ENCODE data around the gene ASS1. TPM values are rescaled to one million over a fixed set of nuclear protein-coding genes. Genes with fewer than 3 reads are reported as not detected.

The ASS1 gene
- total and polyA plus RNA-seq, 9 donors, result 63.4 to 238 (median 87.0) TPM

- no peak for DNase-seq
- H3K4me3 ChIP-seq, result no peak overlapping the region
- no peaks in the 10 kb centered on the region for H3K4me1 ChIP-seq (ENCODE audit: insufficient read depth)
- no peaks in the 10 kb centered on the region for H3K36me3 ChIP-seq
- intact Hi-C loops (cut with DNase I), result loop anchor here in 1 of 4 donors (5.0 kb wide), 1 partner anchor 204 kb away; no protein-coding TSS in a partner anchor
- 90 to 97% (median 96%) methylated on average over 6 of the region's 6 CpGs for WGBS, 3 donors
- no peaks in the 10 kb centered on the region for H3K9me3 ChIP-seq
- no peaks in the 10 kb centered on the region for H3K27me3 ChIP-seq
- TF ChIP-seq POLR2A (IDR thresholded peaks at IDR 0.05), result no peak
- TF ChIP-seq EP300 (IDR thresholded peaks at IDR 0.05), result no peak
- TF ChIP-seq CTCF (IDR thresholded peaks at IDR 0.05), result no peak
- H3K27ac ChIP-seq, result no peak overlapping the region
Measured at GRCh38 chr9:130473009-130473408, 28.2 kb downstream of the ASS1 start.

- Histone ChIP-seq H3K27me3 (no peaks in the 10 kb centered on the region), H3K4me1 (ENCODE audit: insufficient read depth) (no peaks in the 10 kb centered on the region), H3K9me3 (no peaks in the 10 kb centered on the region), H3K36me3 (no peaks in the 10 kb centered on the region), H3K4me3 (no peak overlapping the region), H3K27ac (no peak overlapping the region)
- DNase-seq, result no peak
- TF ChIP-seq EP300 (IDR thresholded peaks at IDR 0.05) (no peak), POLR2A (IDR thresholded peaks at IDR 0.05) (no peak), CTCF (IDR thresholded peaks at IDR 0.05) (no peak)
- intact Hi-C loops (cut with DNase I), result loop anchor here in 1 of 4 donors (5.0 kb wide), 1 partner anchor 204 kb away; no protein-coding TSS in a partner anchor
- WGBS, 3 donors, result 81 to 85% (median 84%) methylated on average over 13 of the region's 13 CpGs
Measured at GRCh38 chr9:130473566-130473965, 28.8 kb downstream of the ASS1 start.

- no peak overlapping the region for H3K27ac ChIP-seq
- intact Hi-C loops (cut with DNase I), result loop anchor here in 1 of 4 donors (5.0 kb wide), 1 partner anchor 203 kb away; no protein-coding TSS in a partner anchor
- DNase-seq, result no peak
- H3K4me3 ChIP-seq, result no peak overlapping the region
- TF ChIP-seq EP300 (IDR thresholded peaks at IDR 0.05) (no peak), CTCF (IDR thresholded peaks at IDR 0.05) (no peak), POLR2A (IDR thresholded peaks at IDR 0.05) (no peak)
- H3K36me3 ChIP-seq, result no peaks in the 10 kb centered on the region
- no peaks in the 10 kb centered on the region for H3K27me3 ChIP-seq
- 84 to 86% (median 85%) methylated on average over 15 of the region's 15 CpGs for WGBS, 3 donors
- no peaks in the 10 kb centered on the region for H3K9me3 ChIP-seq
- H3K4me1 ChIP-seq (ENCODE audit: insufficient read depth), result no peaks in the 10 kb centered on the region
Measured at GRCh38 chr9:130474106-130474505, 29.3 kb downstream of the ASS1 start.

- no peak overlapping the region for H3K27ac ChIP-seq
- 83 to 86% (median 84%) methylated on average over 21 of the region's 21 CpGs for WGBS, 3 donors
- no peaks in the 10 kb centered on the region for H3K4me1 ChIP-seq (ENCODE audit: insufficient read depth)
- DNase-seq, result no peak
- no peaks in the 10 kb centered on the region for H3K27me3 ChIP-seq
- TF ChIP-seq POLR2A (IDR thresholded peaks at IDR 0.05) (no peak), CTCF (IDR thresholded peaks at IDR 0.05) (no peak), EP300 (IDR thresholded peaks at IDR 0.05) (no peak)
- intact Hi-C loops (cut with DNase I), result no loop called here
- H3K4me3 ChIP-seq, result no peak overlapping the region
- H3K9me3 ChIP-seq, result no peaks in the 10 kb centered on the region
- H3K36me3 ChIP-seq, result no peaks in the 10 kb centered on the region
Measured at GRCh38 chr9:130476151-130476730, 31.5 kb downstream of the ASS1 start.
